HG02981 (cell line): ENCODE results near the gene RUNX3.
A peak's percentile ranks its signal among the peaks of the same experiment; 100 is the strongest.

Source experiments
- ATAC-seq: cut with Tn5 transposase; IDR thresholded peaks from one replicate; pipeline ENCODE4 v1.9.1; 2021; ENCODE audit warnings: mild to moderate bottlenecking, moderate library complexity; ENCODE audit not compliant: unreplicated experiment

RUNX3 gene

DNA sequence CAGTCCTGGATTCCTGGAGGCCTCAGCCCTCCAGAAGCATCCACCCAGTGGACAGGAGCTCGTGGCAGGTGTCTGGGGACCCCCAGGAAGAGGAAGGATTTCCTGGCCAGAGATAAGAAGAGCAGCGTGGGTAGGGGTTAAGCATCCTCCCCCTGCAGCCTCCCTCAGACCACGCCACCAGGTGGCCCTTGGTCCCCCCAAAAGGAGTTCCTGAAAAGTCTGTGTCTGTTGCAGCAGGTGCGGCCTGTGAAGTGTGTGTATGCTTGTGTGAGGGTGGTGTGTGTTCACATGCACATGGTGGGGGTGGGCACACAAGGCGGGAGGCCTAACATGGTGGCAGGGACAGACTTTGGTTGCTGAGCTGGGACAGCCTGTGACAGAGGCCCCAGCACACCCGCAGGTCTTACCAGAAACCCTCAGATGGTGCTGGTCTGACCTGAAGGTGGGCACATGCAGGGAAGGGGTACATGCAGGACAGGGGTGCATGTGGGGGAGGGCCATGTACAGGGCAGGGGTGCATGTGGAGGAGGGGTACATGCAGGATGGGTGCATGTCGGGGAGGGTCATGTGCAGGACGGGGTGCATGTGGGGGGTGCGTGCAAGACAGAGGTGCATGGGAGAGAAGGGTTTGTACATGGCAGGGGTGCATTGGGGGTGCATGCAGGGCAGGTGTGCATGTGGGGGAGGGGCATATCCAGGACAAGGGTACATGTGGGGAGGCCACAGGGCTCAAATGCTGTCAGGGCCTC, 18.2 kb upstream of the RUNX3 start:
- no peak for ATAC-seq

DNA sequence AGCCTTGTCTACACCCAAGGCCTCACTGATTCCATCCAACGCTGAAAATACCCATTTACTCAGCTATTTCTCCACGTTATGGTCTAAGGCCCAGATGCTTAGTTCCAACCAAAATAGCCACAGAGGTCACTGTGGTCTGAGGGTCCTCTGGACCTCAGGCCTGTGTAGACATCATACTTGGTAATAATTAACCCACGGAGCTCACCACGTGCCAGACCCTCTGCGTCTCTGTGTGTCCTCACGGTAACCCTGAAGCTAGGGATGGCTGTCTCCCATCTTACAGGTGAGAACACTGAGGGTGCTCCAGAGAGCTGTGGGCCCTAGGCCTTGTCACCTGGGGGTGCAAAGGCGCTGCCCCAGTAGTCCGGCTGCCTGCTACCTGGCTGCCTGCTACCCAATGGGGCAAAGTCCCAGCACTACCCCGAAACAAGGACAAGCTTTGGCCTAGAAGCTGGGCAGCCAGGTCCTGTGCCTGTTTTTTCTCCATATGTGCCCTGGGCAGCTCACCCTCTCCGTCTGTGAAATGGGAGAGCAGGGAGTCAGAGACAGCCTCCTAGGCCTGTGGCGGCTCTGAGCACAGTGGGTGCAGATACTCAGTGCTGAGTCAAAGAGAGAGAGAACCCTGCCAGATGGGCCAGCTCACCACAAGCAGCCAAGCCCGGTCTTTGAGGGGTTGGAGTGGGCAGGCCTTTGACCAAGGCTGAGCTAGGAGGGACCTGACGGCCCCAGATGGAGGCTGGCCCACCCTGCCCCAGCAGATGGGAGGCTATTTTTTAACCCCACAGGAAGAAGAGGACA, 17.0 kb upstream of the RUNX3 start:
- peak; percentile 74 for ATAC-seq

DNA sequence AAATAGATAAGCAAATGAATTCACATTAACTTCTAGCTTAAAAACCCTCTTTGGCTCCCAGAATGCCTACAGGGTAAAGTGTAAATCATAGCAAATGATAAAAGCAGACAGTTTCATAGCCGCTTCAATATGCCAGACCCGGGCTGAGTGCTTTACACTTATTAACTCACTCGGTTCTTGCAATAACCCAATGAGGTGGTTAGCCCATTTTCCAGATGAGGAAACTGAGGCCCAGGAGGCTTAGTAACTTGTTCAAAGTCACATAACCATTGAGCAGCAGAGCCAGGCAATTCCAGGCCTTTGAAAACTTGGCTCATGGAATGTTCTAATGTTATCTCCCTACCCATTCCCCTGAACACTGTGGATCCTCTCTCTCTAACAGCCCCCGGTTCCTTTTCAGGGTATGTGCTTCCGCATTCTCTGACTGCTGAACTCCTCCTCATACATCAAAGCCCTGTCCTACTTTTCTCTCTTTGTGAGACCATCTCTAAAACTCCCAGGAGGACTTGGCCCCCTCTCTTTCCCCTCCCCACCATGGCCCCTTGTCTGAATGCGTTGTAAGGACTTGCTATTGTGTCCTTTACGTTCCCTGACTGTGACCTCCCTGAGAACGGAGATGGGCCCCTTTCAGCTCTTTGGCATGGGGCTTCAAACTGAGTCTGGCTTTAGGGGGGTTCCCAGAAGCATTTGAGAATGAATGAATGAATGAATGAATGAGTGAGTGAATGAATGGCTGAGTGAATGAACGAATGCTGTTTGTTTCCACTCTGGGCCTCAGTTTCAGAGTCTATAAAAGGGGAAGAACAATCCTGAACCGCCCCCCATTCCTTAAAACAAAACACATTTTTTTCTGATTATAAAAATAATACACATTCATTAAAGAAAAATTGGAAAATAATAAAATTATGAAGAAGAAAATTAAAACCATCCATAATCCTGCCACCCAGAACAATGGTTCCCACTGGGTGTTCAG, 15.6 kb upstream of the RUNX3 start:
- ATAC-seq: no peak

- no peak for ATAC-seq
Observed at GRCh38 chr1:24944318-24944717, 14.2 kb upstream of the RUNX3 start.

- ATAC-seq: no peak
Observed at GRCh38 chr1:24942789-24943188, 12.7 kb upstream of the RUNX3 start.

DNA sequence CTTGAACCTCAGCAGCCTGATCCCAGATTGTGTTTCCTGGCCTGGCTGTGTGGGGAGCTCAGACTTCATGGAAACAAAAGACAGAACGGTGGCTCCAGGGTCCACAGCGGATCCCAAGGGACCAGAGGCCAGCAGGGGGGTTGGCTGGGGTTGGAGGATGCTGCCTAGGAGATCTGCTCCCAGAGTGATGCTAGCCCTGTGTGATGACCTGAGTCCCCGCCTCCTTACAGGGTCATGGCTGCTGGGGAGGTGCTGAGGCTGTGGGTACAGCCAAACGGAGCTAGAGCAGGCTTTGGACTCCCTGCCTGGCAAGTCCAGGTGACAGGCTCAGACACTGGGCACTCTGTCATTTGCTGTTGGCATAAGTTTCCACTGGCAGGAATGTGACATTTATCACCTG, 11.5 kb upstream of the RUNX3 start:
- no peak for ATAC-seq

DNA sequence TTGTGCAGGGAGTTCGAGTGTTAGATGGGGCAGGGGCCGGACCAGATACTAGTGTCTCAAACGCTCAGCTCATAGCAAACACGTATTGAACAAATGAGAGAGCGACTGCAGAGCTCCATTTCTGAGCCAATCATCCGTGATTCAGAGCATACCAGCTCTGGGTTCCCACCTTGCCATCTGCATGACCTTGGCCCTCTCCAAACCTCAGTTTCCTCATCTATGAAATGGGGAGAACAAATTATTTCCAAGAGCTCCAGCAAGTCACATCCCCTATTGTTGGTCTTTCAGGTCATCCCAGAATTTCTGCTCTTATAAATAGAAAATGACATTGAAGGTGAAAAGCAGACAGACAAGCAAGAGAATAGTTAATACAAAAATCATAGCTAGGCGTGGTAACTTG, 10.2 kb upstream of the RUNX3 start:
- ATAC-seq: no peak

GRCh38 chr1:24939675-24940193, 9.7 kb upstream of the RUNX3 start:
- no peak for ATAC-seq

GRCh38 chr1:24939040-24939674, 9.1 kb upstream of the RUNX3 start:
- no peak for ATAC-seq

DNA sequence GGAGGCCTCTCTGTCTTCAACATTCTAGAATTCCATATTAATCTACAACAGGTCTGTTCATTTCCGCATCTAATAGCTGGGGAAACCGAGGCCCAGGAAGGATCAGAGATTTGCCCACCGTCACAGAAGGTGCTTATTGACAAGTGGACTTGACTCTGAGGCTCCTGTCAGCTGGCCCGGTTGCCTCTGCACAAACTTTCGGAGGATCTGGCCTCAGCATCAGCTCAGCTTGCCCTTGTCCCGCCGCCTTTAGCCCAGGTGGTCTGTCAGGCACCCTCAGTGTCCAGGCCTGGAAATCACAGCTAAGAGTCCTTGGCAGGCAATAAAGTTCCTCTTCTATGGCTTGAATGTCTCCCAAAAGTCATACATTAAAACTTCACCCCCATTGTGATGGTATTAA, 8.2 kb upstream of the RUNX3 start:
- no peak for ATAC-seq

- ATAC-seq: no peak
Observed at GRCh38 chr1:24936684-24937083, 6.6 kb upstream of the RUNX3 start.

DNA sequence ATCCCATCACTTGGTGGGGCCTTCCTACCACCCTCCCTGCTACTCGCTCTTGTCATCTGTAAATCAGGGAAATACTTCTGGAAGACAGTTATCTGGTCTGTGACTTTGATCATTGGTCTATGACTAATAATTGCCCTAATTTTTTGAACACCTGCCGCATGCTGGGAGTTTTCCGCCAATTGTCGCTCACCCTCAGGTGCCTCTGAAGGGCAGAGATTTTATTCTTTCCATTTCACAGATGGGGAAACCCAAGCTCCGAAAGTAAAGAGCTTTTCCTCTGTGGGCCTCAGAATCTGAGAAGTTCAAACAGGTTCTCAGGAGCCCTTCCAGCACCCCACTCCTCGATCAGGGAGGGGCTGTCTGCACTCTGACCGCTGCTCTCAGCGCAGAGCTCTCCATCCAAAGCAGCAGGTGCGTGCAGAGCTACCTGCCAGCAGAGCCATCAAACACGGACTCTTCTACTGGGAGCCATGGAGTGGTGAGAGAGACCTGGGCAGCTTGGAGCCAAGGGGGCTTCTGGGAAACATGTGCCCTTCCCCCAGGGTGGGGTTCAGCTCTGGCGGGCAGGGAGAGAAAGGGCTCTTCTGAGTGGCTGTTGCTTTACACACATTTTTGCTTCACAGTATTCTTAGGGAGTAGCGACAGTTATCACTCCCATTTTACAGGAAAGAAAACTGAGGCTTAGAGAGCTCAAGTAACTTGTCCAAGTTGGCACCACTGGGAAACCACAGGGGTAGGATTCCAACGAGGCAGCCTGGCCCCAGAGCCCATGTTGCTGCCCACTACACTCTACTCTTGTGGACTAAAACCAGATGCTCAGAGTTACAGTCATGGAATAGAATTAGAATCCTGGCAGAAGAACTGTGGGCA, 5.8 kb upstream of the RUNX3 start:
- ATAC-seq: no peak

DNA sequence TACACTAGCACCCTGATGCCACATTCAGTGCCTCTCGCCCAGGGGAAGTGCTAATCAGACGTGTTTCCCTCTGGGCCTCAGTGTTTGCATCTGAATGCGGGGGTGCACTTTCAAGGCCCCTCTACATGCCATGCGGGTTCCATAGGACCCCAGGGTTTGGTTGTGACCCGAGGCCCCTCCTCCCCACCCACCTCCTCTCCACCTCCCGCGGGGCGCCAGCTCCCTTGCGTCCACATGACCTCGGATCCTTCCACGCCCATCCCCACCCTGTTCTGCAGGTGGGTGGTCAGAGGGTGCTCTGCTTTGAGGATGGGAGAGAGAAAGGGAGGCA, 5.1 kb upstream of the RUNX3 start:
- ATAC-seq: no peak

DNA sequence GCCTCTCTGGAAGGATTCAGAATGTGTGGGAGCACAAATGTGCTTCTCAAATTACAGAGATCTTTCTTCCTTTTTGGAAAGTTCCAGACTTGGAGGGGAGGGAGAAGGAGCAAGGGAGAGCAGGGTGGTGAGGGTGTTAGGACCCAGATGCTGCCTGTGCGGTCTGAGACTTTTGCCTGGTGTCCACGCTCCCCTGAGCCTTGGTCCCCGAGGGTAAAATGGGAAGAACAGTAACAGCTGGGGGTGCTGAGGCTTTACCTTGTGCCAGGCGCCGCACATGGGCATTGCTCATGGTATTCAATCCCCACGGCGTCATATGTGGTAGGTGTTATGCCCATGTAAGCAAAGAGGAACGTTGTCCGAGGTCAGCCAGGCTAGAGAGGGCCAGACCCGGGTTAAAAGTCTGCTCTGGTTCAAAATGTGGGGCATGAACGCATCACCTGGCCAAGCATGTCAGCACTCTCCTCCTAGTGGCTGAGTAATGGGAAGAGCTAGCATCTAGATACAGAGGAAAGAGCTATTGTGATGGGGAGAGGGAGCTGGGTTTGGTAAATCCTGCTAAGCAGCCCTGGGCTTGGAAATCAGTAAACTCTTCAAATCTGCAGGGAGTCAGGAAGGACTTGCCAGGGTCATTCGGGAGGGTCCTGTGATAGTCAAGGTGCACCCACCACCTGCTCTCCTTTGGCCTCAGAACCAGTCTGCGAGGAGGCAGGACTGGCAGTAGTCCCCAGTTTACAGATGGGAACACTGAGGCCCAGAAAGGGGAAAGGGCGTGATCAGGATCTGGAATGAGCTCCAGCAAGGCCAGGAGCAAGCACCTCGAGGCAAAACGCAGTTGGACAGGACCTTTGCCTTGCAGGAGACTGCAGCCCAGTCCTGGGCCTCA, 4.5 kb upstream of the RUNX3 start:
- ATAC-seq: no peak

DNA sequence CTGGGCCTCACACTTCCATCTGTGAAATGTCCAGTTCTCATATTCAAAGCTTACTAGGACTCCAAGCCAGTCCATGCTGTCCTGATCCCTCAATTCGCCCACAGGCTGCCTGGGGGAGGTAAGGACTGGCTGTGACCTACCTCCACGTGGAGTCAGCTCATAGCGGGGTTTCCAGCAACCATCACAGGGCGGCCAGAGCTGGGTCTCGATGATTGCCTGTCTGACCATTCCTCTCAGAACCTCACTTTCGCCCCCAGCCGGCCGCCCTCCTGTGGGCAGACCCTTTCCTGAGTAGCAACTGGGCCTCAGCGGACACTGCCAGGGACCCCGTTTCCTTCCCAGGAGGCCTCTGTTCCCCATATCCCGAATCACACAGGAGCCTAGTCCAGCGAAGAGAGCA, 3.4 kb upstream of the RUNX3 start:
- ATAC-seq: no peak

- no peak for ATAC-seq
Observed at GRCh38 chr1:24932725-24933294, 2.7 kb upstream of the RUNX3 start.

DNA sequence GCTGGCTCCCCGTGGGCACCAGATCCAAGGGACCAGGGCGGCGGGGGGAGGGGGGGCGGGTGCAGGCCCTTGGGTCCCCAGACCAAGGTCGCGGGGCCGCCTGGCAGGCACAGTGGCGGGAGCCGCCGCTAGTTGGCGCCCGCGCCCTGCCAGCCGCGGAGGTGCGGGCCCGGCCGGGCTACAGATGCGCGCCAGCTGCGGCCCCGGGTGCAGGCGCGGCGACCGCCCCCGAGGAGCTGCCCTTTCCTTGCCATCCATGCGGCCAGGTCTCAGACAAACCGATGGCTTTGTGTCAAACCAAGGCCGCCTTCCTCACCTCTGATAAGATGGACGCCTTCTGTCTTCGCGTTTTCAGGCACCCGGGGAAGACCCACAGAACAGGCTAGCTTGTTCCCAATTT, 2.2 kb upstream of the RUNX3 start:
- ATAC-seq: no peak

GRCh38 chr1:24931468-24932231, 1.6 kb upstream of the RUNX3 start:
- no peak for ATAC-seq
